Measurements from ENCODE around the gene PTP4A2.
A peak's percentile ranks its signal among the peaks of the same experiment; 100 is the strongest.

Gene PTP4A2

GRCh38 chr1:31888291-31888690, 49.9 kb downstream of the PTP4A2 start:
- Histone ChIP-seq H3K9me3 (ENCODE audit: insufficient read depth, low read length, severe bottlenecking) (no peaks in the 10 kb centered on the region), H3K4me1 (ENCODE audit: insufficient read depth, low read length) (peaks cover 22% of the 10 kb centered on the region), H3K9ac (ENCODE audit: low read depth, low read length) (no peak overlapping the region), H3K4me3 (ENCODE audit: low read depth in 1 of 2, low read length in 2 of 2) (no peak overlapping the region), H3K27me3 (ENCODE audit: insufficient read depth, low read length, poor library complexity) (no peaks in the 10 kb centered on the region), H2AFZ (ENCODE audit: low read depth, low read length) (no peak overlapping the region), H3K4me2 (ENCODE audit: insufficient read depth, low read length) (no peak overlapping the region), H3K79me2 (ENCODE audit: insufficient read depth, low read length) (no peaks in the 10 kb centered on the region), H3K27ac (ENCODE audit: low read length) (peak overlapping the region; percentile 96; the same call in 1 of the 2 replicates), H3K36me3 (ENCODE audit: insufficient read depth, low read length) (no peaks in the 10 kb centered on the region), H4K20me1 (ENCODE audit: insufficient read depth, low read length) (no peaks in the 10 kb centered on the region)
- TF ChIP-seq CTCF (IDR thresholded peaks at IDR 0.05; ENCODE audit: borderline replicate concordance, extremely low read depth, low read length, poor library complexity, severe bottlenecking) (no peak), EZH2 (IDR thresholded peaks at IDR 0.05; ENCODE audit: borderline replicate concordance, low read depth, low read length, severe bottlenecking) (no peak)
- ATAC-seq (ENCODE audit: insufficient read depth, low read depth) (no peak), DNase-seq (no peak)

- Histone ChIP-seq H3K9me3 (ENCODE audit: insufficient read depth, low read length, severe bottlenecking) (no peaks in the 10 kb centered on the region), H2AFZ (ENCODE audit: low read depth, low read length) (no peak overlapping the region), H3K27ac (ENCODE audit: low read length) (no peak overlapping the region), H3K36me3 (ENCODE audit: insufficient read depth, low read length) (no peaks in the 10 kb centered on the region), H3K9ac (ENCODE audit: low read depth, low read length) (no peak overlapping the region), H3K27me3 (ENCODE audit: insufficient read depth, low read length, poor library complexity) (no peaks in the 10 kb centered on the region), H4K20me1 (ENCODE audit: insufficient read depth, low read length) (no peaks in the 10 kb centered on the region), H3K4me3 (ENCODE audit: low read depth in 1 of 2, low read length in 2 of 2) (no peak overlapping the region), H3K4me2 (ENCODE audit: insufficient read depth, low read length) (no peak overlapping the region), H3K4me1 (ENCODE audit: insufficient read depth, low read length) (peaks cover 22% of the 10 kb centered on the region), H3K79me2 (ENCODE audit: insufficient read depth, low read length) (no peaks in the 10 kb centered on the region)
- no peak for TF ChIP-seq CTCF (IDR thresholded peaks at IDR 0.05; ENCODE audit: borderline replicate concordance, extremely low read depth, low read length, poor library complexity, severe bottlenecking)
- ATAC-seq (ENCODE audit: insufficient read depth, low read depth): no peak
- no peak for DNase-seq
Observed at GRCh38 chr1:31886866-31887265, 51.3 kb downstream of the PTP4A2 start.

- Histone ChIP-seq H3K4me3 (ENCODE audit: low read depth in 1 of 2, low read length in 2 of 2) (no peak overlapping the region), H2AFZ (ENCODE audit: low read depth, low read length) (no peak overlapping the region), H3K27ac (ENCODE audit: low read length) (no peak overlapping the region), H3K9ac (ENCODE audit: low read depth, low read length) (no peak overlapping the region), H3K4me2 (ENCODE audit: insufficient read depth, low read length) (no peak overlapping the region), H3K27me3 (ENCODE audit: insufficient read depth, low read length, poor library complexity) (no peaks in the 10 kb centered on the region), H3K79me2 (ENCODE audit: insufficient read depth, low read length) (no peaks in the 10 kb centered on the region), H4K20me1 (ENCODE audit: insufficient read depth, low read length) (no peaks in the 10 kb centered on the region), H3K36me3 (ENCODE audit: insufficient read depth, low read length) (no peaks in the 10 kb centered on the region), H3K4me1 (ENCODE audit: insufficient read depth, low read length) (peaks cover 31% of the 10 kb centered on the region), H3K9me3 (ENCODE audit: insufficient read depth, low read length, severe bottlenecking) (no peaks in the 10 kb centered on the region)
- TF ChIP-seq CTCF (IDR thresholded peaks at IDR 0.05; ENCODE audit: borderline replicate concordance, extremely low read depth, low read length, poor library complexity, severe bottlenecking) (no peak), EZH2 (IDR thresholded peaks at IDR 0.05; ENCODE audit: borderline replicate concordance, low read depth, low read length, severe bottlenecking) (no peak)
- DNase-seq (no peak), ATAC-seq (ENCODE audit: insufficient read depth, low read depth) (no peak)
Observed at GRCh38 chr1:31885851-31886250, 52.3 kb downstream of the PTP4A2 start.

- no peak for DNase-seq
- TF ChIP-seq EZH2 (IDR thresholded peaks at IDR 0.05; ENCODE audit: borderline replicate concordance, low read depth, low read length, severe bottlenecking) (no peak), CTCF (IDR thresholded peaks at IDR 0.05; ENCODE audit: borderline replicate concordance, extremely low read depth, low read length, poor library complexity, severe bottlenecking) (no peak)
- ATAC-seq (ENCODE audit: insufficient read depth, low read depth): no peak
- no peaks in the 10 kb centered on the region for H3K79me2 ChIP-seq (ENCODE audit: insufficient read depth, low read length)
- H3K4me1 ChIP-seq (ENCODE audit: insufficient read depth, low read length): peaks cover 28% of the 10 kb centered on the region
- H3K4me3 ChIP-seq (ENCODE audit: low read depth in 1 of 2, low read length in 2 of 2): no peak overlapping the region
- H3K9me3 ChIP-seq (ENCODE audit: insufficient read depth, low read length, severe bottlenecking): no peaks in the 10 kb centered on the region
- no peak overlapping the region for H3K27ac ChIP-seq (ENCODE audit: low read length)
- H2AFZ ChIP-seq (ENCODE audit: low read depth, low read length): no peak overlapping the region
- no peaks in the 10 kb centered on the region for H3K27me3 ChIP-seq (ENCODE audit: insufficient read depth, low read length, poor library complexity)
- H3K4me2 ChIP-seq (ENCODE audit: insufficient read depth, low read length): no peak overlapping the region
- H4K20me1 ChIP-seq (ENCODE audit: insufficient read depth, low read length): no peaks in the 10 kb centered on the region
- no peak overlapping the region for H3K9ac ChIP-seq (ENCODE audit: low read depth, low read length)
- no peaks in the 10 kb centered on the region for H3K36me3 ChIP-seq (ENCODE audit: insufficient read depth, low read length)
Observed at GRCh38 chr1:31883357-31883942, 54.7 kb downstream of the PTP4A2 start.

Data from DND-41 (cell line).